H1 (cell line): ENCODE results near the gene OR5AL1.

Experiments
- CBX5 ChIP-seq: fragments of 300-800, 300-1000 bp; sonication (generic); IDR thresholded peaks from 2 replicates; pipeline ENCODE4 v1.7.1; 2016; ENCODE audit warnings: antibody characterized with exemption, low read length, low read depth
- CHD1 ChIP-seq: IDR thresholded peaks from 2 replicates; pipeline ENCODE4 v1.6.1; 2012; ENCODE audit warnings: low read depth, low read length, improper control_type of control experiment
- YY1 ChIP-seq: IDR thresholded peaks from 2 replicates; pipeline ENCODE4 v1.6.1; 2011; ENCODE audit warnings: low read depth, mild to moderate bottlenecking, low read length

GRCh38 chr11:56457076-56457475 lies 44.6 kb downstream of the OR5AL1 start:
- no peak for TF ChIP-seq CHD1
- no peak for TF ChIP-seq YY1
- TF ChIP-seq CBX5, result no peak
